Measurements from ENCODE around the gene TMEM117. TPM values are rescaled to one million over a fixed set of nuclear protein-coding genes. Genes with fewer than 3 reads are reported as not detected.
A peak's percentile ranks its signal among the peaks of the same experiment; 100 is the strongest.

The TMEM117 gene
- total and polyA plus RNA-seq, 10 of the 15 experiments (the other 5 are each of a cell fraction or from before 2014, with no cell fraction given) = 3.1 to 8.2 (median 6.1) TPM

DNA sequence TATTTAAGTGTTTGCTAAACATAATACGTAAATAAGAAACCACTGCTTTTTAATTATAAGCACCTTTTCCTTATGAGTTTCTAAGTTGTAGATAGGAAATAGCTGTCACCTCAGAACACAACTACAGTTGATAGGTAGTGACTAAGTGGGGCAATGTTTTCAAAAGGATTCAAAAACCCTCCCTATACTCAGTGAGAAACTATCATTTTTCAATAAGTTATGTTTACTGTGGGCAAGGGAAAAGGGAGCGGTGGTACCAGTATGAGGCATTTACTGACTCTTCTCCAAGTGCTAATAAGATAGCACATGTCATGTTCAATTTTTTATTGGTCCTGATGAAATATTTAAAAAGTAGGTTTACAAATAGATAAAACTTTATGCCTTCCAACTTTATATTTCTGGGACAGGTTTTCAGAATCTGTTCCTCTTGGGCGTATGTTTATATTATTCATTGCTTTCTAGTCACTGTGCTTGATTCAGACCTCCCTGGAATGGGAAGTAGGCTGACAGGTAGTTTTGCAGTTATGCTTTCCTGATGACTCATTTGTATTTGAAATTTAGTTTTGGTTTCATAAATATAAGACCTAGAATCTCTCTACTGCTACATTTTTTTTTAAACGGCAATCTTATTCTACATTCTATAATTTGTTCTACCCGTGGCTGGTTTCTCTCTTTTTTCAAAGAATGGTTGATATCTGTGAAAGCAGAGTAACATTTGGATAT, 153.1 kb downstream of the TMEM117 start:
- 27% methylated on average over 5 of the region's 5 CpGs for WGBS (ENCODE audit: insufficient coverage, insufficient replicate concordance, low lambda C conversion rate, missing lambda C conversion rate)
- Histone ChIP-seq H3K79me2 (ENCODE audit: control insufficient read depth, insufficient read depth, low read length) (no peaks in the 10 kb centered on the region), H3K9ac (ENCODE audit: control insufficient read depth, insufficient read depth, low read length) (no peak overlapping the region), H3K4me3 (no peak overlapping the region), H3K9me3 (replicated peaks; ENCODE audit: control insufficient read depth, insufficient read depth, low read length) (no peaks in the 10 kb centered on the region), H3K4me2 (ENCODE audit: control insufficient read depth, insufficient read depth) (peak overlapping the region; percentile 41), H2AFZ (ENCODE audit: control insufficient read depth, low read depth, low read length) (peak overlapping the region; percentile 10; the same call in 1 of the 2 replicates), H3K4me1 (ENCODE audit: control insufficient read depth, insufficient read depth, low read length) (peaks cover 8% of the 10 kb centered on the region; the same call in 1 of the 2 replicates), H3K27me3 (replicated peaks in 1 of 2; ENCODE audit: control insufficient read depth in 2 of 2, insufficient read depth in 2 of 2, low read length in 1 of 2) (no peaks in the 10 kb centered on the region), H4K20me1 (ENCODE audit: control insufficient read depth, insufficient read depth) (no peaks in the 10 kb centered on the region), H3K36me3 (ENCODE audit: control insufficient read depth in 2 of 2, insufficient read depth in 2 of 2, low read length in 1 of 2) (no peaks in the 10 kb centered on the region), H3K27ac (ENCODE audit: control insufficient read depth, insufficient read depth) (no peak overlapping the region)
- ChIA-PET CTCF (interaction anchor here (1.3 to 2.3 kb wide), 3 partner anchors 12 to 17 kb away, joined by 3 to 24 read pairs (median 4); no protein-coding TSS in a partner anchor), RAD21 (ENCODE audit: unreplicated experiment) (interaction anchor here (0.5 kb wide), 1 partner anchor 29 kb away, joined by 3 read pairs; no protein-coding TSS in a partner anchor), POLR2A (no interaction called here), SMC1A (ENCODE audit: uncharacterized antibody, unreplicated experiment) (interaction anchor here (0.9 to 1.3 kb wide), 3 partner anchors 8 to 18 kb away, joined by 3 to 5 read pairs (median 5); no protein-coding TSS in a partner anchor)
- intact Hi-C loops (cut with micrococcal nuclease; ENCODE audit: unreplicated experiment) = no loop called here
- BruUV-seq (replicated peaks) = no TSS peak
- FAIRE-seq (no peak), ATAC-seq (peak; percentile 92), DNase-seq (ENCODE audit: low read depth, low spot score) (peak; percentile 17)
- in situ Hi-C loops (cut with MboI) = no loop called here
- TF ChIP-seq ATF7 (IDR thresholded peaks at IDR 0.05; ENCODE audit: low read depth) (peak; percentile 53), POU2F2 (IDR thresholded peaks at IDR 0.05; ENCODE audit: borderline replicate concordance, low read depth, low read length) (no peak), RAD21 (IDR thresholded peaks at IDR 0.05; ENCODE audit: insufficient read depth, low read depth, low read length) (no peak), MTA2 (IDR thresholded peaks at IDR 0.05; ENCODE audit: low read depth) (peak; percentile 27; the same call in 1 of the 2 replicates), POLR2A (IDR thresholded peaks at IDR 0.05; ENCODE audit: low read depth, low read length) (no peak), YBX1 (IDR thresholded peaks at IDR 0.05) (no peak), ESRRA (IDR thresholded peaks at IDR 0.05; ENCODE audit: low read length) (no peak), JUNB (IDR thresholded peaks at IDR 0.05) (peak; percentile 70), SMAD5 (IDR thresholded peaks at IDR 0.05; ENCODE audit: low read depth) (no peak), CEBPB (IDR thresholded peaks at IDR 0.05; ENCODE audit: borderline replicate concordance in 1 of 2, low read depth in 2 of 2, low read length in 2 of 2) (no peak), CBFB (IDR thresholded peaks at IDR 0.05; ENCODE audit: low read depth) (no peak), CBX5 (IDR thresholded peaks at IDR 0.05; ENCODE audit: low read depth) (no peak)
- TF ChIP-seq, protein P1, sequence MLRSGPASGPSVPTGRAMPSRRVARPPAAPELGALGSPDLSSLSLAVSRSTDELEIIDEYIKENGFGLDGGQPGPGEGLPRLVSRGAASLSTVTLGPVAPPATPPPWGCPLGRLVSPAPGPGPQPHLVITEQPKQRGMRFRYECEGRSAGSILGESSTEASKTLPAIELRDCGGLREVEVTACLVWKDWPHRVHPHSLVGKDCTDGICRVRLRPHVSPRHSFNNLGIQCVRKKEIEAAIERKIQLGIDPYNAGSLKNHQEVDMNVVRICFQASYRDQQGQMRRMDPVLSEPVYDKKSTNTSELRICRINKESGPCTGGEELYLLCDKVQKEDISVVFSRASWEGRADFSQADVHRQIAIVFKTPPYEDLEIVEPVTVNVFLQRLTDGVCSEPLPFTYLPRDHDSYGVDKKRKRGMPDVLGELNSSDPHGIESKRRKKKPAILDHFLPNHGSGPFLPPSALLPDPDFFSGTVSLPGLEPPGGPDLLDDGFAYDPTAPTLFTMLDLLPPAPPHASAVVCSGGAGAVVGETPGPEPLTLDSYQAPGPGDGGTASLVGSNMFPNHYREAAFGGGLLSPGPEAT (IDR thresholded peaks at IDR 0.05; ENCODE audit: low read depth) = peak; percentile 46; the same call in 1 of the 2 replicates
- TF ChIP-seq, protein P2, sequence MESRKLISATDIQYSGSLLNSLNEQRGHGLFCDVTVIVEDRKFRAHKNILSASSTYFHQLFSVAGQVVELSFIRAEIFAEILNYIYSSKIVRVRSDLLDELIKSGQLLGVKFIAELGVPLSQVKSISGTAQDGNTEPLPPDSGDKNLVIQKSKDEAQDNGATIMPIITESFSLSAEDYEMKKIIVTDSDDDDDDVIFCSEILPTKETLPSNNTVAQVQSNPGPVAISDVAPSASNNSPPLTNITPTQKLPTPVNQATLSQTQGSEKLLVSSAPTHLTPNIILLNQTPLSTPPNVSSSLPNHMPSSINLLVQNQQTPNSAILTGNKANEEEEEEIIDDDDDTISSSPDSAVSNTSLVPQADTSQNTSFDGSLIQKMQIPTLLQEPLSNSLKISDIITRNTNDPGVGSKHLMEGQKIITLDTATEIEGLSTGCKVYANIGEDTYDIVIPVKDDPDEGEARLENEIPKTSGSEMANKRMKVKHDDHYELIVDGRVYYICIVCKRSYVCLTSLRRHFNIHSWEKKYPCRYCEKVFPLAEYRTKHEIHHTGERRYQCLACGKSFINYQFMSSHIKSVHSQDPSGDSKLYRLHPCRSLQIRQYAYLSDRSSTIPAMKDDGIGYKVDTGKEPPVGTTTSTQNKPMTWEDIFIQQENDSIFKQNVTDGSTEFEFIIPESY (IDR thresholded peaks at IDR 0.05) = no peak
- TF ChIP-seq, protein P3, sequence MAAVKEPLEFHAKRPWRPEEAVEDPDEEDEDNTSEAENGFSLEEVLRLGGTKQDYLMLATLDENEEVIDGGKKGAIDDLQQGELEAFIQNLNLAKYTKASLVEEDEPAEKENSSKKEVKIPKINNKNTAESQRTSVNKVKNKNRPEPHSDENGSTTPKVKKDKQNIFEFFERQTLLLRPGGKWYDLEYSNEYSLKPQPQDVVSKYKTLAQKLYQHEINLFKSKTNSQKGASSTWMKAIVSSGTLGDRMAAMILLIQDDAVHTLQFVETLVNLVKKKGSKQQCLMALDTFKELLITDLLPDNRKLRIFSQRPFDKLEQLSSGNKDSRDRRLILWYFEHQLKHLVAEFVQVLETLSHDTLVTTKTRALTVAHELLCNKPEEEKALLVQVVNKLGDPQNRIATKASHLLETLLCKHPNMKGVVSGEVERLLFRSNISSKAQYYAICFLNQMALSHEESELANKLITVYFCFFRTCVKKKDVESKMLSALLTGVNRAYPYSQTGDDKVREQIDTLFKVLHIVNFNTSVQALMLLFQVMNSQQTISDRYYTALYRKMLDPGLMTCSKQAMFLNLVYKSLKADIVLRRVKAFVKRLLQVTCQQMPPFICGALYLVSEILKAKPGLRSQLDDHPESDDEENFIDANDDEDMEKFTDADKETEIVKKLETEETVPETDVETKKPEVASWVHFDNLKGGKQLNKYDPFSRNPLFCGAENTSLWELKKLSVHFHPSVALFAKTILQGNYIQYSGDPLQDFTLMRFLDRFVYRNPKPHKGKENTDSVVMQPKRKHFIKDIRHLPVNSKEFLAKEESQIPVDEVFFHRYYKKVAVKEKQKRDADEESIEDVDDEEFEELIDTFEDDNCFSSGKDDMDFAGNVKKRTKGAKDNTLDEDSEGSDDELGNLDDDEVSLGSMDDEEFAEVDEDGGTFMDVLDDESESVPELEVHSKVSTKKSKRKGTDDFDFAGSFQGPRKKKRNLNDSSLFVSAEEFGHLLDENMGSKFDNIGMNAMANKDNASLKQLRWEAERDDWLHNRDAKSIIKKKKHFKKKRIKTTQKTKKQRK (IDR thresholded peaks at IDR 0.05; ENCODE audit: low read depth, low read length) = no peak
